NT2/D1 (cell line): ENCODE measurements around the gene RPP30.

Experiments used
- SUZ12 ChIP-seq: IDR thresholded peaks from 2 replicates; pipeline ENCODE4 v1.6.1; 2011; ENCODE audit not compliant: insufficient read length, insufficient read depth; ENCODE audit errors: extremely low read depth
- ZNF274 ChIP-seq: IDR thresholded peaks from 2 replicates; pipeline ENCODE4 v1.6.1; 2011; ENCODE audit warnings: mild to moderate bottlenecking, low read depth, low read length

DNA sequence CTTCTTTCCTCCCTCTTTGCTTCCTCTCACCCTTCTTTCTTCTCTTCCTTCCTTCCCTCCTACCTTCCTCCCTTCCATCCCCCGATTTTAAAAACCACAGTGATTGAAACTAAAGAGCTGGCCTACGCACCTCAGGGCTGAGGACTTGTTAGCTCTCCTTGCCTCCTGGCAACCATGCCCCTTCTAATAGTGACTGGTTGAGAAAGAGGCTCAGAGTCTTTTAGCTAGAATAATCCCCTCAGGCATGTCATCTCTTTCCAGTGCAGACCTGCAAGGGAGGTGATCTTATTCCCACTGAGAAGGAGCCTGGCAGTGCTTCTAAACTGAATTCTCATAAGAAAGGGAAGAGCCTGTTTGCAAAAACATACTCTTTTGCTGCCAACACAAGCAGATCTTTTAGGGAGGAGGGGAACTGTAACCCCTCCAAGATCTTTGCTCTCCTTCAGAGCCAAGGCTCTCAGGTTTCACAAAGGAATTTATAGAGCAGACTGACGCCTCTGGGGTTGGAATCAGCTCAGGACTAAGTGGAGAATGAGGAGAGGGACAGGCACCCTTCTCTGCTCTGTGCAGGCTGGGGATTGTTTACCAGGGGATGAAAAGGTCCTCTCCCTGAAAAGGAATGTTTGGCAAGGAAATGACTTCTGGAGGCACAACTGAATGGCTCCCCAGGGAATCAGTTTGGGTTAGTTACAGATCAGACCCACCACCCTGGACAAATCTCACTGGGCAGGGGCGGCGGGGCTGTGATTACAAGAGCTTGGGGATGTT, 58.5 kb downstream of the RPP30 start:
- no peak for TF ChIP-seq SUZ12
- TF ChIP-seq ZNF274, result no peak
